ENCODE measurements around the gene RAD51C.

DNA sequence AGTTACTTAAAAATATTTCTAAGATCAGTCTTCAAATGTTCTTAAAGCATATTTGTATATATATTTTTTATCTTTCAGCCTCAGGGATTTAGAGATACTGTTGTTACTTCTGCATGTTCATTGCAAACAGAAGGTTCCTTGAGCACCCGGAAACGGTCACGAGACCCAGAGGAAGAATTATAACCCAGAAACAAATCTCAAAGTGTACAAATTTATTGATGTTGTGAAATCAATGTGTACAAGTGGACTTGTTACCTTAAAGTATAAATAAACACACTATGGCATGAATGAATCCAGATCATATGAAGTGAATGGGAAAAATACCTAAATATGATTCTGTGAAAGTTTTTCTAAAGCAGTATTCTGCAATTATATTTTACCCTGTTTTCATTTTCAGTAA, 41.6 kb downstream of the RAD51C start:
- TF ChIP-seq, protein P1, sequence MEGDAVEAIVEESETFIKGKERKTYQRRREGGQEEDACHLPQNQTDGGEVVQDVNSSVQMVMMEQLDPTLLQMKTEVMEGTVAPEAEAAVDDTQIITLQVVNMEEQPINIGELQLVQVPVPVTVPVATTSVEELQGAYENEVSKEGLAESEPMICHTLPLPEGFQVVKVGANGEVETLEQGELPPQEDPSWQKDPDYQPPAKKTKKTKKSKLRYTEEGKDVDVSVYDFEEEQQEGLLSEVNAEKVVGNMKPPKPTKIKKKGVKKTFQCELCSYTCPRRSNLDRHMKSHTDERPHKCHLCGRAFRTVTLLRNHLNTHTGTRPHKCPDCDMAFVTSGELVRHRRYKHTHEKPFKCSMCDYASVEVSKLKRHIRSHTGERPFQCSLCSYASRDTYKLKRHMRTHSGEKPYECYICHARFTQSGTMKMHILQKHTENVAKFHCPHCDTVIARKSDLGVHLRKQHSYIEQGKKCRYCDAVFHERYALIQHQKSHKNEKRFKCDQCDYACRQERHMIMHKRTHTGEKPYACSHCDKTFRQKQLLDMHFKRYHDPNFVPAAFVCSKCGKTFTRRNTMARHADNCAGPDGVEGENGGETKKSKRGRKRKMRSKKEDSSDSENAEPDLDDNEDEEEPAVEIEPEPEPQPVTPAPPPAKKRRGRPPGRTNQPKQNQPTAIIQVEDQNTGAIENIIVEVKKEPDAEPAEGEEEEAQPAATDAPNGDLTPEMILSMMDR (IDR thresholded peaks at IDR 0.05 in 2 of 3, conservative IDR thresholded peaks at IDR 0.05 in 1 of 3; ENCODE audit: control insufficient read depth in 2 of 3, extremely low read depth in 1 of 3, insufficient read depth in 1 of 3, low read depth in 3 of 3, low read length in 3 of 3) = no peak
- TF ChIP-seq, protein P2, sequence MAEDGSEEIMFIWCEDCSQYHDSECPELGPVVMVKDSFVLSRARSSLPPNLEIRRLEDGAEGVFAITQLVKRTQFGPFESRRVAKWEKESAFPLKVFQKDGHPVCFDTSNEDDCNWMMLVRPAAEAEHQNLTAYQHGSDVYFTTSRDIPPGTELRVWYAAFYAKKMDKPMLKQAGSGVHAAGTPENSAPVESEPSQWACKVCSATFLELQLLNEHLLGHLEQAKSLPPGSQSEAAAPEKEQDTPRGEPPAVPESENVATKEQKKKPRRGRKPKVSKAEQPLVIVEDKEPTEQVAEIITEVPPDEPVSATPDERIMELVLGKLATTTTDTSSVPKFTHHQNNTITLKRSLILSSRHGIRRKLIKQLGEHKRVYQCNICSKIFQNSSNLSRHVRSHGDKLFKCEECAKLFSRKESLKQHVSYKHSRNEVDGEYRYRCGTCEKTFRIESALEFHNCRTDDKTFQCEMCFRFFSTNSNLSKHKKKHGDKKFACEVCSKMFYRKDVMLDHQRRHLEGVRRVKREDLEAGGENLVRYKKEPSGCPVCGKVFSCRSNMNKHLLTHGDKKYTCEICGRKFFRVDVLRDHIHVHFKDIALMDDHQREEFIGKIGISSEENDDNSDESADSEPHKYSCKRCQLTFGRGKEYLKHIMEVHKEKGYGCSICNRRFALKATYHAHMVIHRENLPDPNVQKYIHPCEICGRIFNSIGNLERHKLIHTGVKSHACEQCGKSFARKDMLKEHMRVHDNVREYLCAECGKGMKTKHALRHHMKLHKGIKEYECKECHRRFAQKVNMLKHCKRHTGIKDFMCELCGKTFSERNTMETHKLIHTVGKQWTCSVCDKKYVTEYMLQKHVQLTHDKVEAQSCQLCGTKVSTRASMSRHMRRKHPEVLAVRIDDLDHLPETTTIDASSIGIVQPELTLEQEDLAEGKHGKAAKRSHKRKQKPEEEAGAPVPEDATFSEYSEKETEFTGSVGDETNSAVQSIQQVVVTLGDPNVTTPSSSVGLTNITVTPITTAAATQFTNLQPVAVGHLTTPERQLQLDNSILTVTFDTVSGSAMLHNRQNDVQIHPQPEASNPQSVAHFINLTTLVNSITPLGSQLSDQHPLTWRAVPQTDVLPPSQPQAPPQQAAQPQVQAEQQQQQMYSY (CRISPR knock-in tag; IDR thresholded peaks at IDR 0.05) = no peak
- no peak for TF ChIP-seq KDM1A (IDR thresholded peaks at IDR 0.05; ENCODE audit: borderline replicate concordance)
- TF ChIP-seq, protein P3, sequence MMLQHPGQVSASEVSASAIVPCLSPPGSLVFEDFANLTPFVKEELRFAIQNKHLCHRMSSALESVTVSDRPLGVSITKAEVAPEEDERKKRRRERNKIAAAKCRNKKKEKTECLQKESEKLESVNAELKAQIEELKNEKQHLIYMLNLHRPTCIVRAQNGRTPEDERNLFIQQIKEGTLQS (IDR thresholded peaks at IDR 0.05; ENCODE audit: borderline replicate concordance, extremely low read depth, low read depth, low read length) = no peak
- TF ChIP-seq TARDBP (IDR thresholded peaks at IDR 0.05; ENCODE audit: borderline replicate concordance) = no peak
- TF ChIP-seq SMAD1 (IDR thresholded peaks at IDR 0.05; ENCODE audit: low read depth, partially characterized antibody) = no peak
- TF ChIP-seq FOXK2 (IDR thresholded peaks at IDR 0.05) = no peak
- no peak for TF ChIP-seq DPF2 (IDR thresholded peaks at IDR 0.05)
- TF ChIP-seq RELA (IDR thresholded peaks at IDR 0.05; ENCODE audit: borderline replicate concordance, partially characterized antibody) = no peak

Data from GM12878 (cell line).